Stimulated activated CD4-positive, alpha-beta T cell treated with anti-CD3 and anti-CD28 coated beads, Interleukin-12 subunit alpha, Interleukin-12 subunit beta, amount 100 ng/mL, for 48 hours (primary cell): ENCODE measurements around the gene PLPPR1.

Experiments used
- DNase-seq, 3 donors: peaks; one replicate each; pipeline ENCODE4 v3.0.0-alpha.2; 2020; ENCODE audit warnings: low read depth in 2 of 3, low spot score in 1 of 3

The PLPPR1 gene

GRCh38 chr9:101201630-101202029 is 173.1 kb downstream of the PLPPR1 start:
- DNase-seq = no peak

GRCh38 chr9:101209670-101210069 is 181.1 kb downstream of the PLPPR1 start:
- no peak for DNase-seq

GRCh38 chr9:101212661-101213060 is 184.1 kb downstream of the PLPPR1 start:
- DNase-seq = no peak

GRCh38 chr9:101219030-101219429 is 190.5 kb downstream of the PLPPR1 start:
- DNase-seq = no peak

GRCh38 chr9:101220341-101220740 is 191.8 kb downstream of the PLPPR1 start:
- no peak for DNase-seq

- no peak for DNase-seq
These were observed 196.7 kb downstream of the PLPPR1 start for GRCh38 chr9:101225271-101225670.

- no peak for DNase-seq
These were observed 197.6 kb downstream of the PLPPR1 start for GRCh38 chr9:101226161-101226560.

- no peak for DNase-seq
These were observed 198.3 kb downstream of the PLPPR1 start for GRCh38 chr9:101226803-101227202.

- no peak for DNase-seq
These were observed 201.1 kb downstream of the PLPPR1 start for GRCh38 chr9:101229606-101230005.

GRCh38 chr9:101232405-101232977 is 204.0 kb downstream of the PLPPR1 start:
- no peak for DNase-seq

GRCh38 chr9:101235105-101235866 is 206.8 kb downstream of the PLPPR1 start:
- DNase-seq = no peak

- DNase-seq = no peak
These were observed 214.1 kb downstream of the PLPPR1 start for GRCh38 chr9:101242651-101243050.

GRCh38 chr9:101246691-101247090 is 218.2 kb downstream of the PLPPR1 start:
- DNase-seq = no peak

GRCh38 chr9:101247297-101247696 is 218.8 kb downstream of the PLPPR1 start:
- no peak for DNase-seq

GRCh38 chr9:101254733-101255433 is 226.4 kb downstream of the PLPPR1 start:
- DNase-seq = no peak

- DNase-seq = no peak
These were observed 236.2 kb downstream of the PLPPR1 start for GRCh38 chr9:101264727-101265126.

GRCh38 chr9:101265261-101265660 is 236.7 kb downstream of the PLPPR1 start:
- DNase-seq = no peak

GRCh38 chr9:101268426-101268825 is 239.9 kb downstream of the PLPPR1 start:
- no peak for DNase-seq

- DNase-seq = no peak
These were observed 241.2 kb downstream of the PLPPR1 start for GRCh38 chr9:101269591-101270283.

GRCh38 chr9:101270302-101270701 is 241.8 kb downstream of the PLPPR1 start:
- DNase-seq = no peak

GRCh38 chr9:101271102-101271501 is 242.6 kb downstream of the PLPPR1 start:
- no peak for DNase-seq
